MM.1S (cell line): Measurements from ENCODE around the gene RHOBTB1.

Source experiments
- CTCF ChIP-seq: fragments of 300-600 bp; sonication (generic); IDR thresholded peaks from 2 replicates; pipeline ENCODE4 v1.5.1; 2016; ENCODE audit warnings: antibody characterized with exemption, low read length, mixed read lengths
- EZH2phosphoT487 ChIP-seq: fragments of 300-600 bp; sonication (generic); IDR thresholded peaks from 2 replicates; pipeline ENCODE4 v1.6.1; 2018; ENCODE audit warnings: antibody characterized with exemption, low read length

DNA sequence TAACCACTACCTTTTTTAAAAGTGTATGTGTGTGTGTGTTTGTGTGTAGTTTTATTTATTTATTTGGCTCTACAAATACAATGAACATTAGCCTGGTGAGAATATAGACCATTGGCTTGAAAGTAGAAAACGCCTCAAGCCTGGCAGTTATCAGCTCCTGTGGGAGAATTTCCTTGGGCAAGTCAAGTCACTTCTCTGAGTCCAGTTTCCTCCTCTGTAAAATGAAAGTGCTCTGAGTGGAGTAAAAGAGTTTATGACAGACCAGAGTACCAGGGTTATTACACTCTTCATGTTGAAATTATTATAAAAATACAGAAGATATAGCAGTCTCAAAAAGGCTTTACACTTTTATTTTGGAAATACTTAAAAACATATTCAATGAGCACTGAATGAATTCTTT is 10.1 kb upstream of the RHOBTB1 start:
- TF ChIP-seq CTCF = no peak
- TF ChIP-seq EZH2phosphoT487 = no peak
